Mesendoderm (in vitro differentiated cells): ENCODE measurements around the gene ATAD1.
A peak's percentile ranks its signal among the peaks of the same experiment; 100 is the strongest.

Experiments
- DNase-seq: peaks from one replicate; pipeline ENCODE4 v3.0.0; 2013
- H2AK5ac ChIP-seq: 2 replicates; pipeline ENCODE4 v1.6.1; 2013; ENCODE audit warnings: low read length, inconsistent platforms
- H2BK120ac ChIP-seq: 2 replicates; pipeline ENCODE4 v1.6.1; 2013; ENCODE audit warnings: low read depth, mild to moderate bottlenecking, low read length, moderate library complexity, mixed read lengths
- H2BK15ac ChIP-seq: replicated peaks from 2 replicates; pipeline ENCODE4 v1.6.1; 2013; ENCODE audit warnings: low read depth, mild to moderate bottlenecking, moderate library complexity
- H2BK5ac ChIP-seq: 2 replicates; pipeline ENCODE4 v1.6.1; 2013; ENCODE audit warnings: low read length, inconsistent platforms
- H3K18ac ChIP-seq: 2 replicates; pipeline ENCODE4 v1.6.1; 2013; ENCODE audit warnings: mild to moderate bottlenecking, low read length, mixed read lengths
- H3K23ac ChIP-seq: one replicate; pipeline ENCODE4 v1.6.1; 2013; ENCODE audit warnings: low read length
- H3K27ac ChIP-seq: 2 replicates; pipeline ENCODE4 v1.5.1; 2013; ENCODE audit warnings: low read depth, mild to moderate bottlenecking, inconsistent platforms, low read length, moderate library complexity
- H3K27me3 ChIP-seq: 2 replicates; pipeline ENCODE4 v1.6.1; 2013; ENCODE audit warnings: low read length, control low read depth, mild to moderate bottlenecking, inconsistent platforms; ENCODE audit not compliant: insufficient read depth, poor library complexity
- H3K36me3 ChIP-seq: 2 replicates; pipeline ENCODE4 v1.6.1; 2013; ENCODE audit warnings: low read length, inconsistent platforms; ENCODE audit not compliant: control insufficient read depth, insufficient read depth
- H3K4ac ChIP-seq: one replicate; pipeline ENCODE4 v1.6.1; 2013; ENCODE audit warnings: low read depth, mild to moderate bottlenecking, low read length, moderate library complexity
- H3K4me1 ChIP-seq: 2 replicates; pipeline ENCODE4 v1.6.1; 2013; ENCODE audit warnings: low read depth, low read length, inconsistent platforms; ENCODE audit not compliant: control insufficient read depth
- H3K4me2 ChIP-seq: 2 replicates; pipeline ENCODE4 v1.6.1; 2013; ENCODE audit warnings: low read length
- H3K4me3 ChIP-seq: 2 replicates; pipeline ENCODE4 v1.5.1; 2013; ENCODE audit warnings: mild to moderate bottlenecking, low read length
- H3K56ac ChIP-seq: one replicate; pipeline ENCODE4 v1.6.1; 2013; ENCODE audit warnings: low read length
- H3K79me1 ChIP-seq: 2 replicates; pipeline ENCODE4 v1.6.1; 2013; ENCODE audit warnings: low read length, inconsistent platforms
- H3K79me2 ChIP-seq: 2 replicates; pipeline ENCODE4 v1.6.1; 2013; ENCODE audit warnings: mild to moderate bottlenecking, low read length; ENCODE audit not compliant: control insufficient read depth, insufficient read depth
- H3K9ac ChIP-seq: 2 replicates; pipeline ENCODE4 v1.6.1; 2013; ENCODE audit warnings: low read length, inconsistent platforms
- H4K5ac ChIP-seq: one replicate; pipeline ENCODE4 v1.6.1; 2013; ENCODE audit warnings: low read length
- H4K8ac ChIP-seq: one replicate; pipeline ENCODE4 v1.6.1; 2013; ENCODE audit warnings: low read depth, mild to moderate bottlenecking, control low read depth, low read length, moderate library complexity
- WGBS: extraction: QIAGEN DNeasy Blood & Tissue Kit; methylation state at CpG from one replicate; pipeline ENCODE4 v1.1.7; 2013; ENCODE audit warnings: low lambda C conversion rate, missing lambda C conversion rate; ENCODE audit not compliant: insufficient coverage; ENCODE audit errors: extremely low coverage; 5-methylcytosine and 5-hydroxymethylcytosine counted together

ATAD1 gene

GRCh38 chr10:87712913-87713616 is 105.0 kb downstream of the ATAD1 start:
- Histone ChIP-seq H3K79me1 (no peaks in the 10 kb centered on the region), H3K27me3 (peaks cover 2% of the 10 kb centered on the region), H2AK5ac (no peak overlapping the region), H3K56ac (no peak overlapping the region), H3K23ac (no peak overlapping the region), H3K4me1 (no peaks in the 10 kb centered on the region), H3K79me2 (no peaks in the 10 kb centered on the region), H3K4me3 (no peak overlapping the region), H2BK5ac (no peak overlapping the region), H3K27ac (no peak overlapping the region), H3K36me3 (no peaks in the 10 kb centered on the region), H3K4me2 (no peak overlapping the region), H4K8ac (no peak overlapping the region), H4K5ac (no peak overlapping the region), H2BK120ac (no peak overlapping the region), H2BK15ac (no peak overlapping the region), H3K18ac (no peak overlapping the region), H3K9ac (no peak overlapping the region), H3K4ac (no peak overlapping the region)
- no peak for DNase-seq
- WGBS = no CpG with 5 or more reads among the region's 11 CpGs

GRCh38 chr10:87707254-87707653 is 110.8 kb downstream of the ATAD1 start:
- Histone ChIP-seq H3K27ac (no peak overlapping the region), H3K36me3 (no peaks in the 10 kb centered on the region), H3K4me3 (no peak overlapping the region), H3K79me1 (no peaks in the 10 kb centered on the region), H2AK5ac (no peak overlapping the region), H2BK120ac (no peak overlapping the region), H2BK5ac (no peak overlapping the region), H3K56ac (no peak overlapping the region), H3K18ac (no peak overlapping the region), H4K8ac (no peak overlapping the region), H3K27me3 (no peaks in the 10 kb centered on the region), H4K5ac (no peak overlapping the region), H3K9ac (no peak overlapping the region), H3K79me2 (no peaks in the 10 kb centered on the region), H3K23ac (no peak overlapping the region), H3K4me2 (no peak overlapping the region), H3K4me1 (no peaks in the 10 kb centered on the region), H2BK15ac (no peak overlapping the region), H3K4ac (no peak overlapping the region)
- DNase-seq = no peak
- no CpG with 5 or more reads among the region's 4 CpGs for whole genome bisulfite sequencing

GRCh38 chr10:87706731-87707130 is 111.3 kb downstream of the ATAD1 start:
- Histone ChIP-seq H2BK15ac (no peak overlapping the region), H3K18ac (no peak overlapping the region), H3K56ac (no peak overlapping the region), H3K27ac (no peak overlapping the region), H3K9ac (no peak overlapping the region), H3K36me3 (no peaks in the 10 kb centered on the region), H3K4me3 (no peak overlapping the region), H3K23ac (no peak overlapping the region), H4K5ac (no peak overlapping the region), H3K4me2 (no peak overlapping the region), H2BK120ac (no peak overlapping the region), H3K4ac (no peak overlapping the region), H3K27me3 (no peaks in the 10 kb centered on the region), H4K8ac (no peak overlapping the region), H3K4me1 (no peaks in the 10 kb centered on the region), H2AK5ac (no peak overlapping the region), H3K79me2 (no peaks in the 10 kb centered on the region), H3K79me1 (no peaks in the 10 kb centered on the region), H2BK5ac (no peak overlapping the region)
- DNase-seq = no peak
- WGBS = no CpG with 5 or more reads among the region's 4 CpGs

GRCh38 chr10:87705339-87705738 is 112.7 kb downstream of the ATAD1 start:
- Histone ChIP-seq H3K36me3 (no peaks in the 10 kb centered on the region), H2AK5ac (no peak overlapping the region), H3K4ac (no peak overlapping the region), H3K79me1 (no peaks in the 10 kb centered on the region), H3K27ac (no peak overlapping the region), H3K4me3 (no peak overlapping the region), H3K56ac (no peak overlapping the region), H4K5ac (no peak overlapping the region), H4K8ac (no peak overlapping the region), H3K23ac (no peak overlapping the region), H2BK15ac (peak overlapping the region; percentile 36), H3K4me1 (no peaks in the 10 kb centered on the region), H2BK5ac (no peak overlapping the region), H3K18ac (no peak overlapping the region), H3K27me3 (no peaks in the 10 kb centered on the region), H3K79me2 (no peaks in the 10 kb centered on the region), H2BK120ac (no peak overlapping the region), H3K4me2 (no peak overlapping the region), H3K9ac (no peak overlapping the region)
- no peak for DNase-seq

- DNase-seq = no peak
- no peak overlapping the region for H2BK15ac ChIP-seq
- no peak overlapping the region for H3K56ac ChIP-seq
- H3K4me3 ChIP-seq = no peak overlapping the region
- whole genome bisulfite sequencing = no CpG with 5 or more reads among the region's 1 CpG
- no peak overlapping the region for H3K9ac ChIP-seq
- no peaks in the 10 kb centered on the region for H3K4me1 ChIP-seq
- no peak overlapping the region for H4K5ac ChIP-seq
- H3K4ac ChIP-seq = no peak overlapping the region
- no peak overlapping the region for H2AK5ac ChIP-seq
- no peak overlapping the region for H3K23ac ChIP-seq
- H3K79me2 ChIP-seq = no peaks in the 10 kb centered on the region
- no peaks in the 10 kb centered on the region for H3K36me3 ChIP-seq
- no peak overlapping the region for H3K27ac ChIP-seq
- no peak overlapping the region for H2BK5ac ChIP-seq
- no peaks in the 10 kb centered on the region for H3K79me1 ChIP-seq
- H3K18ac ChIP-seq = no peak overlapping the region
- H2BK120ac ChIP-seq = no peak overlapping the region
- no peak overlapping the region for H3K4me2 ChIP-seq
- H3K27me3 ChIP-seq = no peaks in the 10 kb centered on the region
- no peak overlapping the region for H4K8ac ChIP-seq
Measured at GRCh38 chr10:87703771-87704170, 114.3 kb downstream of the ATAD1 start.

GRCh38 chr10:87702973-87703294 is 115.1 kb downstream of the ATAD1 start:
- Histone ChIP-seq H3K27ac (no peak overlapping the region), H4K8ac (no peak overlapping the region), H3K4me1 (no peaks in the 10 kb centered on the region), H3K36me3 (no peaks in the 10 kb centered on the region), H2BK15ac (no peak overlapping the region), H3K18ac (no peak overlapping the region), H3K56ac (no peak overlapping the region), H3K23ac (no peak overlapping the region), H3K79me2 (no peaks in the 10 kb centered on the region), H2AK5ac (no peak overlapping the region), H2BK5ac (no peak overlapping the region), H4K5ac (no peak overlapping the region), H3K4me2 (no peak overlapping the region), H3K4ac (no peak overlapping the region), H3K9ac (no peak overlapping the region), H2BK120ac (no peak overlapping the region), H3K79me1 (no peaks in the 10 kb centered on the region), H3K27me3 (no peaks in the 10 kb centered on the region), H3K4me3 (no peak overlapping the region)
- DNase-seq = no peak
- no CpG with 5 or more reads among the region's 4 CpGs for WGBS
